ENCODE measurements around the gene GNG10. TPM values are rescaled to one million over a fixed set of nuclear protein-coding genes. Genes with fewer than 3 reads are reported as not detected.

Gene GNG10
- total and polyA plus RNA-seq, 9 of the 15 experiments (the other 6 are each of a cell fraction or from before 2014, with no cell fraction given) = 13.1 to 37.8 (median 28.4) TPM

GRCh38 chr9:111637421-111637950 is 23.9 kb upstream of the GNG10 start:
- no TSS peak for BruUV-seq (replicated peaks)
- ChIA-PET CTCF (ENCODE audit: low intra/inter-chr PET ratio) (no interaction called here), POLR2A (no interaction called here)
- no peak for DNase-seq (ENCODE audit: extremely low read depth in 1 of 4, low spot score in 3 of 4)
- peak; percentile 64 for ATAC-seq
- peaks cover 34% of the 10 kb centered on the region; the same call in 2 of the 3 replicates for H3K36me3 ChIP-seq (ENCODE audit: control insufficient read depth, insufficient read depth, low read length)
- H3K4me3 ChIP-seq = no peak overlapping the region
- FAIRE-seq = peak; percentile 67
- peaks cover 0 to 35% of the 10 kb centered on the region in 2 experiments; a peak in 3 of 5 replicates for H3K4me1 ChIP-seq (replicated peaks in 1 of 2; ENCODE audit: control insufficient read depth in 2 of 2, insufficient read depth in 2 of 2, low read length in 2 of 2)
- peaks cover 12% of the 10 kb centered on the region for H4K20me1 ChIP-seq (replicated peaks; ENCODE audit: control insufficient read depth, insufficient read depth, low read length)
- H3K27ac ChIP-seq (ENCODE audit: extremely low read depth, low read depth, low read length) = peak overlapping the region; percentile 37; the same call in 1 of the 3 replicates
- peak overlapping the region; percentile 29 for H3K4me2 ChIP-seq (ENCODE audit: insufficient read depth, low read length)
- H2AFZ ChIP-seq (ENCODE audit: low read depth, low read length) = no peak overlapping the region
- peaks cover 13% of the 10 kb centered on the region for H3K9me1 ChIP-seq (ENCODE audit: control insufficient read depth, insufficient read depth, low read length)
- in situ Hi-C loops (cut with MboI) = no loop called here
- peaks cover 73% of the 10 kb centered on the region for H3K79me2 ChIP-seq (ENCODE audit: control insufficient read depth, insufficient read depth, low read length)
- intact Hi-C loops (cut with micrococcal nuclease) = loop anchor here (10.0 kb wide), 1 partner anchor 153 kb away; the partner anchor contains the start of gene ECPAS
- H3K27me3 ChIP-seq (ENCODE audit: control insufficient read depth in 2 of 2, insufficient read depth in 2 of 2, low read length in 2 of 2) = no peaks in the 10 kb centered on the region
- H3K9me3 ChIP-seq (replicated peaks; ENCODE audit: control insufficient read depth, insufficient read depth, low read depth, low read length) = no peaks in the 10 kb centered on the region
- H3K9ac ChIP-seq (ENCODE audit: insufficient read depth in 1 of 2, low read depth in 2 of 2, low read length in 2 of 2) = no peak overlapping the region
- WGBS (ENCODE audit: insufficient coverage, low coverage, missing lambda C conversion rate) = 29% methylated on average over 6 of the region's 6 CpGs
- TF ChIP-seq, protein P1, sequence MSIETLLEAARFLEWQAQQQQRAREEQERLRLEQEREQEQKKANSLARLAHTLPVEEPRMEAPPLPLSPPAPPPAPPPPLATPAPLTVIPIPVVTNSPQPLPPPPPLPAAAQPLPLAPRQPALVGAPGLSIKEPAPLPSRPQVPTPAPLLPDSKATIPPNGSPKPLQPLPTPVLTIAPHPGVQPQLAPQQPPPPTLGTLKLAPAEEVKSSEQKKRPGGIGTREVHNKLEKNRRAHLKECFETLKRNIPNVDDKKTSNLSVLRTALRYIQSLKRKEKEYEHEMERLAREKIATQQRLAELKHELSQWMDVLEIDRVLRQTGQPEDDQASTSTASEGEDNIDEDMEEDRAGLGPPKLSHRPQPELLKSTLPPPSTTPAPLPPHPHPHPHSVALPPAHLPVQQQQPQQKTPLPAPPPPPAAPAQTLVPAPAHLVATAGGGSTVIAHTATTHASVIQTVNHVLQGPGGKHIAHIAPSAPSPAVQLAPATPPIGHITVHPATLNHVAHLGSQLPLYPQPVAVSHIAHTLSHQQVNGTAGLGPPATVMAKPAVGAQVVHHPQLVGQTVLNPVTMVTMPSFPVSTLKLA (conservative IDR thresholded peaks at IDR 0.05) = peak; percentile 20 to 49; a peak in 1 of 4 replicates
- TF ChIP-seq ZNF316 (IDR thresholded peaks at IDR 0.05) = peak; percentile 42; the same call in 1 of the 2 replicates
- TF ChIP-seq TOE1 (IDR thresholded peaks at IDR 0.05; ENCODE audit: borderline replicate concordance) = peak; percentile 82; the same call in 1 of the 2 replicates
- TF ChIP-seq TOE1 (CRISPR knock-in tag; IDR thresholded peaks at IDR 0.05; ENCODE audit: borderline replicate concordance, low read depth) = no peak
- TF ChIP-seq HDAC1 (IDR thresholded peaks at IDR 0.05) = peak in 1 of 2 experiments; percentile 60; a peak in 2 of 4 replicates
- no peak for TF ChIP-seq CBX3 (IDR thresholded peaks at IDR 0.05; ENCODE audit: borderline replicate concordance in 1 of 2, low read length in 2 of 2)
- TF ChIP-seq PKNOX1 (IDR thresholded peaks at IDR 0.05) = peak; percentile 63

All from K562 (cell line).